ENCODE data around the gene POLR1H.
"Not testable (repeated sequence)": the region's sequence is repeated elsewhere in the genome, so short reads cannot be mapped to it uniquely, and the experiment has no call there.

Gene POLR1H

GRCh38 chr6:30061092-30061857, at the start of gene POLR1H:
TSS of gene POLR1H (plus strand) at chr6:30061265. CDS start at chr6:30061525, 260 bp downstream.
- peak; percentile 79 for DNase-seq (ENCODE audit: low read depth)
- TF ChIP-seq CTCF (IDR thresholded peaks at IDR 0.05; ENCODE audit: control insufficient read depth, insufficient read depth, low read depth, low read length, missing control alignments), result no peak
- H3K4me3 ChIP-seq (ENCODE audit: control insufficient read depth, low read depth, low read length), result peak within 1 kb of the TSS; percentile 88

- DNase-seq (ENCODE audit: low read depth), result no peak
- H3K4me3 ChIP-seq (ENCODE audit: control insufficient read depth, low read depth, low read length), result no peak overlapping the region
- TF ChIP-seq CTCF (IDR thresholded peaks at IDR 0.05; ENCODE audit: control insufficient read depth, insufficient read depth, low read depth, low read length, missing control alignments), result peak; percentile 91
Measured at GRCh38 chr6:30013291-30013922, 47.7 kb upstream of the POLR1H start.

GRCh38 chr6:30019819-30020218, 41.2 kb upstream of the POLR1H start:
- no peak for DNase-seq (ENCODE audit: low read depth)
- no peak overlapping the region for H3K4me3 ChIP-seq (ENCODE audit: control insufficient read depth, low read depth, low read length)
- TF ChIP-seq CTCF (IDR thresholded peaks at IDR 0.05; ENCODE audit: control insufficient read depth, insufficient read depth, low read depth, low read length, missing control alignments), result no peak

- no peak for DNase-seq (ENCODE audit: low read depth)
- TF ChIP-seq CTCF (IDR thresholded peaks at IDR 0.05; ENCODE audit: control insufficient read depth, insufficient read depth, low read depth, low read length, missing control alignments), result no peak
- no peak overlapping the region for H3K4me3 ChIP-seq (ENCODE audit: control insufficient read depth, low read depth, low read length)
Measured at GRCh38 chr6:30020626-30021025, 40.4 kb upstream of the POLR1H start.

GRCh38 chr6:30022189-30022588, 38.9 kb upstream of the POLR1H start:
- DNase-seq (ENCODE audit: low read depth), result no peak
- H3K4me3 ChIP-seq (ENCODE audit: control insufficient read depth, low read depth, low read length), result no peak overlapping the region
- no peak for TF ChIP-seq CTCF (IDR thresholded peaks at IDR 0.05; ENCODE audit: control insufficient read depth, insufficient read depth, low read depth, low read length, missing control alignments)

GRCh38 chr6:30022712-30023111, 38.4 kb upstream of the POLR1H start:
- H3K4me3 ChIP-seq (ENCODE audit: control insufficient read depth, low read depth, low read length); DNase-seq (ENCODE audit: low read depth): not testable (repeated sequence)

GRCh38 chr6:30025186-30025585, 35.9 kb upstream of the POLR1H start:
- no peak for TF ChIP-seq CTCF (IDR thresholded peaks at IDR 0.05; ENCODE audit: control insufficient read depth, insufficient read depth, low read depth, low read length, missing control alignments)
- DNase-seq (ENCODE audit: low read depth), result no peak
- H3K4me3 ChIP-seq (ENCODE audit: control insufficient read depth, low read depth, low read length), result no peak overlapping the region
